ENCODE results near the gene TMEM60. TPM values are rescaled to one million over a fixed set of nuclear protein-coding genes. Genes with fewer than 3 reads are reported as not detected.

The TMEM60 gene
- total and polyA plus RNA-seq, 2 donors (not counting 1 experiment from before 2014, with no cell fraction given) = 5.0 to 20.4 TPM

GRCh38 chr7:77839919-77840318 lies 41.7 kb upstream of the TMEM60 start:
- Histone ChIP-seq H3K9me3 (ENCODE audit: control extremely low read depth in 1 of 3, control insufficient read depth in 2 of 3, insufficient read depth in 1 of 3, low read length in 2 of 3) (peaks cover 0 to 4% (median 0%) of the 10 kb centered on the region in 3 donors), H3K27me3 (replicated peaks in 1 of 4; ENCODE audit: control extremely low read depth in 1 of 4, control insufficient read depth in 3 of 4, insufficient read depth in 4 of 4, low read length in 3 of 4) (no peaks in the 10 kb centered on the region), H3K4me2 (replicated peaks; ENCODE audit: low read depth, low read length, poor library complexity, severe bottlenecking) (peak overlapping the region; percentile 9), H2AFZ (ENCODE audit: insufficient read depth, low read depth, low read length, poor library complexity, severe bottlenecking) (no peak overlapping the region), H3K27ac (ENCODE audit: low read length in 2 of 2) (peak overlapping the region in 1 of 2 donors; percentile 30), H3K4me3 (ENCODE audit: control extremely low read depth in 1 of 5, extremely low read depth in 1 of 5, insufficient read depth in 1 of 5, low read depth in 2 of 5, low read length in 4 of 5) (peak overlapping the region in 3 of 5 experiments; percentile 4 to 29 (median 28)), H3K9ac (ENCODE audit: low read length) (peak overlapping the region; percentile 38), H4K20me1 (ENCODE audit: control insufficient read depth, insufficient read depth, low read length, poor library complexity, severe bottlenecking) (peaks cover 12% of the 10 kb centered on the region), H3K4me1 (ENCODE audit: control insufficient read depth in 2 of 2, insufficient read depth in 2 of 2, low read length in 2 of 2) (peaks cover 9 to 28% of the 10 kb centered on the region in 2 donors), H3K79me2 (ENCODE audit: control insufficient read depth, insufficient read depth, low read length) (peaks cover 96% of the 10 kb centered on the region), H3K36me3 (replicated peaks in 1 of 2; ENCODE audit: control extremely low read depth in 1 of 2, control insufficient read depth in 1 of 2, extremely low read depth in 1 of 2, insufficient read depth in 2 of 2, low read length in 1 of 2) (peaks cover 0 to 2% of the 10 kb centered on the region in 2 experiments)
- ChIA-PET POLR2A (interaction anchor here (0.9 kb wide), 1 partner anchor 39 kb away, joined by 3 read pairs; no protein-coding TSS in a partner anchor), CTCF (interaction anchor here (1.0 to 2.0 kb wide), 3 partner anchors 9 to 80 kb away, joined by 4 to 5 read pairs (median 4); partner anchors contain the start of genes PHTF2 and TMEM60)
- TF ChIP-seq EZH2 (IDR thresholded peaks at IDR 0.05; ENCODE audit: borderline replicate concordance, insufficient read depth, low read depth, low read length, poor library complexity, severe bottlenecking) = no peak
- TF ChIP-seq, protein P1, sequence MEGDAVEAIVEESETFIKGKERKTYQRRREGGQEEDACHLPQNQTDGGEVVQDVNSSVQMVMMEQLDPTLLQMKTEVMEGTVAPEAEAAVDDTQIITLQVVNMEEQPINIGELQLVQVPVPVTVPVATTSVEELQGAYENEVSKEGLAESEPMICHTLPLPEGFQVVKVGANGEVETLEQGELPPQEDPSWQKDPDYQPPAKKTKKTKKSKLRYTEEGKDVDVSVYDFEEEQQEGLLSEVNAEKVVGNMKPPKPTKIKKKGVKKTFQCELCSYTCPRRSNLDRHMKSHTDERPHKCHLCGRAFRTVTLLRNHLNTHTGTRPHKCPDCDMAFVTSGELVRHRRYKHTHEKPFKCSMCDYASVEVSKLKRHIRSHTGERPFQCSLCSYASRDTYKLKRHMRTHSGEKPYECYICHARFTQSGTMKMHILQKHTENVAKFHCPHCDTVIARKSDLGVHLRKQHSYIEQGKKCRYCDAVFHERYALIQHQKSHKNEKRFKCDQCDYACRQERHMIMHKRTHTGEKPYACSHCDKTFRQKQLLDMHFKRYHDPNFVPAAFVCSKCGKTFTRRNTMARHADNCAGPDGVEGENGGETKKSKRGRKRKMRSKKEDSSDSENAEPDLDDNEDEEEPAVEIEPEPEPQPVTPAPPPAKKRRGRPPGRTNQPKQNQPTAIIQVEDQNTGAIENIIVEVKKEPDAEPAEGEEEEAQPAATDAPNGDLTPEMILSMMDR (IDR thresholded peaks at IDR 0.05) = no peak
- Mint-ChIP-seq H3K27ac (peak overlapping the region; percentile 74), H3K9me3 (ENCODE audit: insufficient read depth) (no peaks in the 10 kb centered on the region), H3K27me3 (no peaks in the 10 kb centered on the region), H3K4me1 (peaks cover 47% of the 10 kb centered on the region), H3K4me3 (peak overlapping the region; percentile 69)
- 17% methylated on average over 1 of the region's 2 CpGs for WGBS (ENCODE audit: insufficient coverage)
- peak; percentile 49 for ATAC-seq (ENCODE audit: low read depth)
- peak; percentile 38 for DNase-seq
- intact Hi-C loops (cut with micrococcal nuclease) = loop anchor here (2.0 to 5.0 kb wide), 2 partner anchors 15 to 38 kb away; no protein-coding TSS in a partner anchor

- H3K4me3 ChIP-seq (ENCODE audit: control extremely low read depth in 1 of 5, extremely low read depth in 1 of 5, insufficient read depth in 1 of 5, low read depth in 2 of 5, low read length in 4 of 5) = no peak overlapping the region
- peaks cover 16 to 37% of the 10 kb centered on the region in 2 donors for H3K4me1 ChIP-seq (ENCODE audit: control insufficient read depth in 2 of 2, insufficient read depth in 2 of 2, low read length in 2 of 2)
- H3K9me3 Mint-ChIP-seq (ENCODE audit: insufficient read depth) = no peaks in the 10 kb centered on the region
- intact Hi-C loops (cut with micrococcal nuclease) = loop anchor here (2.0 to 5.0 kb wide), 2 partner anchors 14 to 37 kb away; no protein-coding TSS in a partner anchor
- H2AFZ ChIP-seq (ENCODE audit: insufficient read depth, low read depth, low read length, poor library complexity, severe bottlenecking) = no peak overlapping the region
- DNase-seq = no peak
- H3K27me3 ChIP-seq (replicated peaks in 1 of 4; ENCODE audit: control extremely low read depth in 1 of 4, control insufficient read depth in 3 of 4, insufficient read depth in 4 of 4, low read length in 3 of 4) = no peaks in the 10 kb centered on the region
- no peak for ATAC-seq (ENCODE audit: low read depth)
- CTCF ChIA-PET = interaction anchor here (1.9 kb wide), 1 partner anchor 40 kb away, joined by 5 read pairs; the partner anchor contains the start of genes PHTF2 and TMEM60
- H3K9ac ChIP-seq (ENCODE audit: low read length) = no peak overlapping the region
- H3K27me3 Mint-ChIP-seq = no peaks in the 10 kb centered on the region
- H3K9me3 ChIP-seq (ENCODE audit: control extremely low read depth in 1 of 3, control insufficient read depth in 2 of 3, insufficient read depth in 1 of 3, low read length in 2 of 3) = peaks cover 0 to 4% (median 0%) of the 10 kb centered on the region in 3 donors
- POLR2A ChIA-PET = interaction anchor here (0.9 kb wide), 1 partner anchor 38 kb away, joined by 3 read pairs; no protein-coding TSS in a partner anchor
- peaks cover 98% of the 10 kb centered on the region for H3K79me2 ChIP-seq (ENCODE audit: control insufficient read depth, insufficient read depth, low read length)
- H3K4me3 Mint-ChIP-seq = peak overlapping the region; percentile 47
- H3K4me1 Mint-ChIP-seq = peaks cover 54% of the 10 kb centered on the region
- peak overlapping the region in 1 of 2 donors; percentile 30 for H3K27ac ChIP-seq (ENCODE audit: low read length in 2 of 2)
- H3K27ac Mint-ChIP-seq = no peak overlapping the region
- peaks cover 0 to 2% of the 10 kb centered on the region in 2 experiments for H3K36me3 ChIP-seq (replicated peaks in 1 of 2; ENCODE audit: control extremely low read depth in 1 of 2, control insufficient read depth in 1 of 2, extremely low read depth in 1 of 2, insufficient read depth in 2 of 2, low read length in 1 of 2)
- H3K4me2 ChIP-seq (replicated peaks; ENCODE audit: low read depth, low read length, poor library complexity, severe bottlenecking) = peak overlapping the region; percentile 9
- TF ChIP-seq, protein P1 (IDR thresholded peaks at IDR 0.05) = no peak
- no peak for TF ChIP-seq EZH2 (IDR thresholded peaks at IDR 0.05; ENCODE audit: borderline replicate concordance, insufficient read depth, low read depth, low read length, poor library complexity, severe bottlenecking)
- H4K20me1 ChIP-seq (ENCODE audit: control insufficient read depth, insufficient read depth, low read length, poor library complexity, severe bottlenecking) = peaks cover 12% of the 10 kb centered on the region
- WGBS (ENCODE audit: insufficient coverage) = 92% methylated on average over 2 of the region's 3 CpGs
Observed at GRCh38 chr7:77838929-77839491, 40.8 kb upstream of the TMEM60 start.

Measured in B cell (primary cell).